HUES6 (cell line): ENCODE measurements around the gene ART5.
"Not testable (repeated sequence)": the region's sequence is repeated elsewhere in the genome, so short reads cannot be mapped to it uniquely, and the experiment has no call there.

ENCODE experiments used
- H3K27ac ChIP-seq: 2 replicates; pipeline ENCODE4 v1.7.0; 2013; ENCODE audit warnings: low read depth, mild to moderate bottlenecking, low read length, inconsistent platforms
- H3K27me3 ChIP-seq: 2 replicates; pipeline ENCODE4 v1.6.1; 2013; ENCODE audit warnings: low read length; ENCODE audit not compliant: control insufficient read depth, insufficient read depth
- H3K36me3 ChIP-seq: 2 replicates; pipeline ENCODE4 v1.6.1; 2013; ENCODE audit warnings: low read length; ENCODE audit not compliant: control insufficient read depth, insufficient read depth
- H3K4me1 ChIP-seq: 2 replicates; pipeline ENCODE4 v1.6.1; 2013; ENCODE audit warnings: low read length; ENCODE audit not compliant: control insufficient read depth, insufficient read depth
- H3K4me3 ChIP-seq: 2 replicates; pipeline ENCODE4 v1.5.1; 2013; ENCODE audit warnings: low read depth, low read length
- H3K9ac ChIP-seq: one replicate; pipeline ENCODE4 v1.6.1; 2013; ENCODE audit warnings: mild to moderate bottlenecking, low read length
- H3K9me3 ChIP-seq: 2 replicates; pipeline ENCODE4 v1.6.1; 2013; ENCODE audit warnings: low read depth, low read length; ENCODE audit not compliant: control insufficient read depth, insufficient read depth

The ART5 gene

GRCh38 chr11:3669128-3669527 lies 27.3 kb upstream of the ART5 start:
- Histone ChIP-seq H3K27ac (no peak overlapping the region), H3K4me1 (peaks cover 9% of the 10 kb centered on the region; the same call in 1 of the 2 replicates), H3K9me3 (no peaks in the 10 kb centered on the region), H3K27me3 (no peaks in the 10 kb centered on the region), H3K4me3 (no peak overlapping the region), H3K36me3 (peaks cover 56% of the 10 kb centered on the region), H3K9ac (no peak overlapping the region)

DNA sequence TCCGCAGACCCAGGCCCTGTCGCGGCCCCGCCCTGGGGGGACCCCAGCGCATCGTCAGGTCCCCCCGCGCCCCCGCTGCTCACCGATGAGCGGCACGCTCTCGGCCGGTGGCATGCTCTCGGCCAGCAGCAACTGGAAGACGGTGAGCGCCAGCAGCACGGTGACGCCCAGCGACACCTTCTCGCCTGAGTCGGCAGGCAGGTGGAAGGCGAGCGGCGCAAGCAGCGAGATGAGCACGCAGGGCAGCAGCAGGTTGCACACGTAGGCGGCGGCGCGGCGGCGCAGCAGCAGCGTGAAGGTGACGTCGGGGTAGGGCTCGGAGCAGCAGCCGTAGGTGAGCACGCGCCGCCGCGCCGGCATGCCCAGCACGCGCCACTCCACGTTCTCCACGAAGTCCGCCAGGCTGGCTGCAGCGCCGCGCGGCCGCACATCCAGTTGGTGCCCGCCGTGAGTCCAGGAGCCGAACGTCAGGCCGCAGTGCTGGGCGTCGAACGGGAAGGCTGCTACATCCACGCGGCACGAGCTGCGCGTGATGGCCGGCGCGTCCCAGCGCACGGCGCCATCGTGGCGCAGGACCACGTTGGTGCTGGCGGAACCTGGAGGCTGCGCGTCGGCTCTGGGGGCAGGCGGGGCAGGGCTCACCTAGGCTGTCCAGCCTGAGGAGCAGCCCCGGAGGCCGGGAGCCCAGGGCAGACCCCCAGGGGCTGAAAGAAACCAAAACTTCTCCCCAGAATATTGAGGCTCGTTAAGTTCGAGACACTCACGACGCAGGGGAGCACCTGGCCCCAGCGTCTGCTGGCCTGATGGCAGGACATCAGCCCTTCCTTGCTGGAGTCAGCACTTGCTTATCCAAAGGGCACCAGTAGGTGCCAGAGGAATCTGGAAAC lies 25.6 kb upstream of the ART5 start:
- Histone ChIP-seq H3K36me3 (peaks cover 44% of the 10 kb centered on the region), H3K9me3 (no peaks in the 10 kb centered on the region), H3K9ac (no peak overlapping the region), H3K27me3 (no peaks in the 10 kb centered on the region), H3K4me1 (peaks cover 9% of the 10 kb centered on the region; the same call in 1 of the 2 replicates), H3K27ac (no peak overlapping the region), H3K4me3 (no peak overlapping the region)

- H3K4me3 ChIP-seq = no peak overlapping the region
- H3K4me1 ChIP-seq = no peaks in the 10 kb centered on the region
- H3K36me3 ChIP-seq = peaks cover 33% of the 10 kb centered on the region
- H3K9ac ChIP-seq = no peak overlapping the region
- no peak overlapping the region for H3K27ac ChIP-seq
- H3K9me3 ChIP-seq = no peaks in the 10 kb centered on the region
- H3K27me3 ChIP-seq = no peaks in the 10 kb centered on the region
Observed at GRCh38 chr11:3666023-3666530, 24.3 kb upstream of the ART5 start.

GRCh38 chr11:3665336-3666022 lies 23.7 kb upstream of the ART5 start:
- Histone ChIP-seq H3K27me3 (no peaks in the 10 kb centered on the region), H3K9ac (no peak overlapping the region), H3K9me3 (no peaks in the 10 kb centered on the region), H3K27ac (no peak overlapping the region), H3K4me1 (no peaks in the 10 kb centered on the region), H3K36me3 (peaks cover 30% of the 10 kb centered on the region), H3K4me3 (no peak overlapping the region)

DNA sequence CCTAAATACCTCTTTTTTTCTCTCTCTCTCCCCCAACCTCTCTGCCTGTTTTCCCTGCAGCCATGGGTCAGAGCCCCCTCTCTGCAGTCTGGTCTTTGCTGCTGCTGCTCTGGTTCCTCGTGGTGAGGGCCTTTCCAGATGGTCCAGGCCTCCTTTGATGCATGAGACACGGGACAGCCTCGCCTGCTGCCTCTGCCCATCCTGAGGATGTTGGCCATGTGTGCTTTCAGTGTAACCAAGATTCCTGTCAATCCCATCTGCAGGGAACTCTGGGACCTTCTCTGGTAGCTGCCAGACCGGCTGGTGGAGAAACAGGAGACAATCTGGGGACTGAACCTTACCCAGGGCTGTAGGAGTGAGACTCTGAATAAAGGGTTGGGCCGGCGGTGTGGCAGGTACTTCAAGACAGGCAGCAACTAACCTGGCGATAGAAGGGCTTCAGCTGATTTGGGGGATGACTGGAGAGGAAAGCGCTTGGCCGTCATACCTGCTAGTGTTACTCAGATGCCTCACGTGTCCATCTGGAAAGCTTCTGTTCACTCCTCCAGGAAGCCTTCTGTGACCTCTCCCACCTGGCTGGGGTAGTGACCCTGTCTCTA lies 22.3 kb upstream of the ART5 start:
- Histone ChIP-seq H3K27ac (no peak overlapping the region), H3K27me3 (no peaks in the 10 kb centered on the region), H3K4me1 (no peaks in the 10 kb centered on the region), H3K4me3 (no peak overlapping the region), H3K36me3 (peaks cover 22% of the 10 kb centered on the region; the same call in 1 of the 2 replicates), H3K9ac (no peak overlapping the region), H3K9me3 (no peaks in the 10 kb centered on the region)

- H3K27ac ChIP-seq = no peak overlapping the region
- H3K9ac ChIP-seq = no peak overlapping the region
- no peaks in the 10 kb centered on the region for H3K27me3 ChIP-seq
- H3K4me3 ChIP-seq = no peak overlapping the region
- H3K36me3 ChIP-seq = peaks cover 18% of the 10 kb centered on the region; the same call in 1 of the 2 replicates
- no peaks in the 10 kb centered on the region for H3K9me3 ChIP-seq
- no peaks in the 10 kb centered on the region for H3K4me1 ChIP-seq
Observed at GRCh38 chr11:3662856-3663255, 21.1 kb upstream of the ART5 start.

DNA sequence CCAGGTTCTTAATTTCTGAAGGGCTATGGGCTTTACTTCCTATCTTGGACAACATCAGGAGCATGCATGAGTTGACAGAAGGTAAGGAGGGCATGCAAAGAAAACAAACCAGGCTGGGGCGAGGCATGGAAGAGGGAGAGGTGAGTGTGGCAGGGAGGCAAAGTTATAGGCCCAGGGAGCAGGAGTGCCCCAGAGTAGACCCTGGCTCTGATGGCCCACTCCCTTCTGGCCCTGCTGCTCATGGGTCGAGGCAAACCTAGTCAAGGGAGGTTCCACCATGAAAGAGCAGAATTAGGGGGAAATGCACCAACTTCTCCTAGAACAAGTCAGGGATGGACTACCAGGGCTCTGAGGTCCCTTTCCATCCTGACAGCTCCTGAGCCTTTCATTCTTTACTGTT lies 19.2 kb upstream of the ART5 start:
- no peak overlapping the region for H3K9ac ChIP-seq
- H3K27me3 ChIP-seq = no peaks in the 10 kb centered on the region
- H3K36me3 ChIP-seq = peaks cover 9% of the 10 kb centered on the region; the same call in 1 of the 2 replicates
- H3K9me3 ChIP-seq = no peaks in the 10 kb centered on the region
- H3K4me3 ChIP-seq = no peak overlapping the region
- no peak overlapping the region for H3K27ac ChIP-seq
- no peaks in the 10 kb centered on the region for H3K4me1 ChIP-seq

GRCh38 chr11:3659595-3660515 lies 18.1 kb upstream of the ART5 start:
- H3K4me1 ChIP-seq = no peaks in the 10 kb centered on the region
- no peaks in the 10 kb centered on the region for H3K27me3 ChIP-seq
- no peak overlapping the region for H3K9ac ChIP-seq
- H3K9me3 ChIP-seq = no peaks in the 10 kb centered on the region
- H3K4me3 ChIP-seq = no peak overlapping the region
- no peaks in the 10 kb centered on the region for H3K36me3 ChIP-seq
- no peak overlapping the region for H3K27ac ChIP-seq

DNA sequence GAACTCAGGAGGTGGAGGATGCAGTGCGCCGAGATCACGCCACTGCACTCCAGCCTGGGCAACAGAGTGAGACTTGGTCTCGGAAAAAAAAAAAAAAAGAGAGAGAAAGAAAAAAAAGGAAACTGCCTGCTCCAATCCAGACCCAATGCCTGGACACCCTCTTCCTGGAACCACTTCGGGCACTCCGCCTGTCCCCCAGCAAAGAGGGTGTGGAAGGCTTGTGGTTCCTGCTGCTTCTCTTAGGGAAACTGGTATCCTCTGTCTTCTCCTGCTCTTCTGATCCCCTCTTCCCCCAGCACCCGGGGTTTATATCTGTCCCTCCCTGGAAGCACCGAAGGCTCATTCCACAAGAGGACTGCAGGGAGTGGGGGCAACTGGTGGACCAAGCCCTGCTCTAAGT lies 16.5 kb upstream of the ART5 start:
- no peak overlapping the region for H3K9ac ChIP-seq
- H3K4me1 ChIP-seq = no peaks in the 10 kb centered on the region
- no peaks in the 10 kb centered on the region for H3K27me3 ChIP-seq
- H3K9me3 ChIP-seq = no peaks in the 10 kb centered on the region
- H3K36me3 ChIP-seq = no peaks in the 10 kb centered on the region
- no peak overlapping the region for H3K27ac ChIP-seq
- H3K4me3 ChIP-seq = no peak overlapping the region

DNA sequence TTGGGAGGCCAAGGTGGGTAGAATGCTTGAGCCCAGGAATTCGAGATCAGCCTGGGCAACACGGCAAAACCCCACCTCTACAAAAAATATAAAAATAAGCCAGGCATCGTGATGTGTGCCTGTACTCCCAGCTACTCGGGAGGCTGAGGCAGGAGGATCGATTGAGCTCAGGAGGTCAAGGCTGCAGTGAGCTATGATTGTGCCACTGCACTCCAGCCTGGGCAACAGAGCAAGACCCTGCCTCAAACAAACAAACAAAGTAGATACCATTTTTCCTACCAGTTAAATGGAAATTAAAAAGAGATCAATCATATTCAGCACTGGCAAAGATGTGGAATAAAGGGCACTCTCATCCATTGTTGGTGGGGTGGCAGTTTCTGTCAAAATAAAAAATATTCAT lies 15.5 kb upstream of the ART5 start:
- not testable (repeated sequence) for H3K27ac ChIP-seq, H3K36me3 ChIP-seq, H3K9me3 ChIP-seq, H3K4me1 ChIP-seq, H3K4me3 ChIP-seq, H3K9ac ChIP-seq, H3K27me3 ChIP-seq
